RWPE1 (cell line): Measurements from ENCODE around the gene AMH.

Experiments used
- CTCF ChIA-PET: fragments of 350-600 bp; sonication (Branson Sonifier 250); formaldehyde crosslinking; extraction: SDS; loops from one replicate; lab custom pipeline; 2021; lab: Yijun Ruan, JAX
- POLR2A ChIA-PET: fragments of 400-600 bp; formaldehyde crosslinking; extraction: SDS; loops from one replicate; lab custom pipeline; 2020; ENCODE audit warnings: antibody characterized with exemption; ENCODE audit not compliant: low non-redundant PET; lab: Yijun Ruan, JAX
- DNase-seq: peaks from one replicate; pipeline ENCODE4 v3.0.0; 2012; ENCODE audit warnings: low spot score
- H3K27ac ChIP-seq: fragments of 450-650 bp; 2 replicates; pipeline ENCODE4 v1.5.1; 2017
- CTCF ChIP-seq: fragments of 450-650 bp; conservative IDR thresholded peaks from 2 replicates; pipeline ENCODE4 v1.5.1; 2017; ENCODE audit warnings: low read depth, mild to moderate bottlenecking

Gene AMH

GRCh38 chr19:2271234-2272103 lies 22.3 kb downstream of the AMH start:
- DNase-seq: peak; percentile 63
- peak overlapping the region; percentile 94 for H3K27ac ChIP-seq
- ChIA-PET POLR2A (interaction anchor here (0.6 to 0.8 kb wide), 2 partner anchors 232 to 831 kb away, joined by 3 read pairs; no protein-coding TSS in a partner anchor), CTCF (interaction anchor here (0.7 kb wide), 1 partner anchor 517 kb away, joined by 4 read pairs; no protein-coding TSS in a partner anchor)
- no peak for TF ChIP-seq CTCF

GRCh38 chr19:2273356-2274184 lies 24.4 kb downstream of the AMH start:
- peak; percentile 97 for TF ChIP-seq CTCF
- ChIA-PET POLR2A (interaction anchor here (0.5 kb wide), 1 partner anchor 115 kb away, joined by 3 read pairs; no protein-coding TSS in a partner anchor), CTCF (interaction anchor here (0.6 to 0.8 kb wide), 2 partner anchors 12 to 203 kb away, joined by 4 to 5 read pairs; no protein-coding TSS in a partner anchor)
- H3K27ac ChIP-seq: peak overlapping the region; percentile 94
- DNase-seq: peak; percentile 82

- TF ChIP-seq CTCF: no peak
- no peak for DNase-seq
- POLR2A ChIA-PET: interaction anchor here (0.6 kb wide), 1 partner anchor 241 kb away, joined by 4 read pairs; no protein-coding TSS in a partner anchor
Observed at GRCh38 chr19:2274185-2274711, 25.1 kb downstream of the AMH start.

GRCh38 chr19:2274931-2275535 lies 25.9 kb downstream of the AMH start:
- TF ChIP-seq CTCF: peak; percentile 32; the same call in 1 of the 2 replicates
- POLR2A ChIA-PET: interaction anchor here (0.6 kb wide), 1 partner anchor 242 kb away, joined by 4 read pairs; no protein-coding TSS in a partner anchor

More at GRCh38 chr19:2274185-2274711, 25.1 kb downstream of the AMH start:
- CTCF ChIA-PET: interaction anchor here (0.6 to 0.8 kb wide), 2 partner anchors 11 to 221 kb away, joined by 4 read pairs; no protein-coding TSS in a partner anchor
- peak overlapping the region; percentile 94 for H3K27ac ChIP-seq

GRCh38 chr19:2275588-2276428 lies 26.7 kb downstream of the AMH start:
- peak overlapping the region; percentile 94 for H3K27ac ChIP-seq
- ChIA-PET POLR2A (no interaction called here), CTCF (interaction anchor here (0.6 to 0.9 kb wide), 2 partner anchors 18 to 68 kb away, joined by 3 to 4 read pairs; no protein-coding TSS in a partner anchor)
- TF ChIP-seq CTCF: no peak
- DNase-seq: no peak

More at GRCh38 chr19:2274931-2275535, 25.9 kb downstream of the AMH start:
- peak overlapping the region; percentile 94 for H3K27ac ChIP-seq
- CTCF ChIA-PET: interaction anchor here (0.6 to 0.9 kb wide), 3 partner anchors 67 to 338 kb away, joined by 3 to 4 read pairs (median 3); no protein-coding TSS in a partner anchor
- peak; percentile 48 for DNase-seq
